K562 (cell line): Measurements from ENCODE around the gene HOXB5.

Experiments used
- CBX8 ChIP-seq: fragments of 200-600 bp; sonication (generic); IDR thresholded peaks from 2 replicates; pipeline ENCODE4 v1.6.1; 2012; ENCODE audit warnings: borderline replicate concordance, mixed run types, low read depth, mild to moderate bottlenecking, moderate library complexity, mixed read lengths, low read length, control low read depth, inconsistent platforms; ENCODE audit not compliant: poor library complexity, severe bottlenecking; ENCODE audit errors: extremely low read depth
- CTCF ChIP-seq, 3 experiments: IDR thresholded peaks in 2 of 3; conservative IDR thresholded peaks in 1 of 3; 2 replicates each; pipeline ENCODE4 v1.5.1; 2011 to 2012; ENCODE audit warnings: low read length in 3 of 3, mild to moderate bottlenecking in 3 of 3, control low read depth in 2 of 3, improper control_type of control experiment in 1 of 3, inconsistent platforms in 1 of 3, low read depth in 1 of 3, mixed read lengths in 1 of 3, moderate library complexity in 1 of 3; ENCODE audit not compliant: insufficient read depth in 2 of 3
- L3MBTL2 ChIP-seq: fragments of 450-650 bp; IDR thresholded peaks from 2 replicates; pipeline ENCODE4 v1.6.1; 2016; ENCODE audit warnings: mild to moderate bottlenecking, moderate library complexity
- POLR2A ChIP-seq: fragments of 450-650 bp; conservative IDR thresholded peaks from 2 replicates; pipeline ENCODE4 v1.6.1; 2016
- RBM22 ChIP-seq: fragments of 200-400 bp; formaldehyde crosslinking; IDR thresholded peaks from 2 replicates; pipeline ENCODE4 v1.6.1; 2018; ENCODE audit warnings: low read length, low read depth; ENCODE audit not compliant: poor library complexity, severe bottlenecking
- RCOR1 ChIP-seq, 2 experiments: IDR thresholded peaks; 2 replicates each; pipeline ENCODE4 v1.6.1; 2012; ENCODE audit warnings: low read depth in 2 of 2, low read length in 2 of 2, borderline replicate concordance in 1 of 2, improper control_type of control experiment in 1 of 2

GRCh38 chr17:48601539-48602425, 8.2 kb upstream of the HOXB5 start:
- TF ChIP-seq L3MBTL2 (no peak), CTCF (IDR thresholded peaks at IDR 0.05 in 2 of 3, conservative IDR thresholded peaks at IDR 0.05 in 1 of 3; ENCODE audit: insufficient read depth in 2 of 3, low read depth in 1 of 3, low read length in 3 of 3) (no peak), POLR2A (no peak), RBM22 (no peak), RCOR1 (IDR thresholded peaks at IDR 0.05; ENCODE audit: borderline replicate concordance in 1 of 2, low read depth in 2 of 2, low read length in 2 of 2) (no peak), CBX8 (no peak)
